ENCODE results near the gene IFT81. TPM values are rescaled to one million over a fixed set of nuclear protein-coding genes. Genes with fewer than 3 reads are reported as not detected.

The IFT81 gene
- total RNA-seq, 1 experiment from 2014 or later: 9.0 TPM

DNA sequence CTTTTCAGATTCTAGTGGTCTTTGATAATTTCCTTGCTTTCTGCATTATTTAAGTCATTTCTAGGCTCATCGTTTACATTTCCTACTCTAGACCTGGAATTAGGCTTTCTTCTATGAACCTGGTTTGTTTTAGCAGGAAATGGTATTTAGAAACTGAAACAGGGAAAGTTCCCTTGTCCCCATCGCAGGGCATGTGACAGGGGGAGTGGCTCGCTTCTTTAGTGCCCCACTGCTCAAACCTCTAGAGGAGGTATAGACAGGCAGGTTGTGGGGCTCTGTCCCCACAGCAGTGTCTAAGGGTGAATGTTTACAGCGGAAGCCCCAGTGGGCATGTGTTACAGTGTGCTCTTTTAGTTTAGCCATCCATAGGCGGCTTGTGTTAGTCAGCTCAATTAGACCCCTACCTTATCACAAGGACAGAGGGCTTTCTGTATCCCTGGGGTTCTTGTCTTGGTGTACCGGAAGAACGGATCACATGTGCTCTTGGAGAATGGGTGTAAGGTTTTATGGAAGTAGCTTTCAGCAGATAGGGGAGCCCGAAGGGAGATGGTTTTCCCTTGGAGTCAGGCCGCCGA lies 25.0 kb downstream of the IFT81 start (continued):
- TF ChIP-seq, protein P1, sequence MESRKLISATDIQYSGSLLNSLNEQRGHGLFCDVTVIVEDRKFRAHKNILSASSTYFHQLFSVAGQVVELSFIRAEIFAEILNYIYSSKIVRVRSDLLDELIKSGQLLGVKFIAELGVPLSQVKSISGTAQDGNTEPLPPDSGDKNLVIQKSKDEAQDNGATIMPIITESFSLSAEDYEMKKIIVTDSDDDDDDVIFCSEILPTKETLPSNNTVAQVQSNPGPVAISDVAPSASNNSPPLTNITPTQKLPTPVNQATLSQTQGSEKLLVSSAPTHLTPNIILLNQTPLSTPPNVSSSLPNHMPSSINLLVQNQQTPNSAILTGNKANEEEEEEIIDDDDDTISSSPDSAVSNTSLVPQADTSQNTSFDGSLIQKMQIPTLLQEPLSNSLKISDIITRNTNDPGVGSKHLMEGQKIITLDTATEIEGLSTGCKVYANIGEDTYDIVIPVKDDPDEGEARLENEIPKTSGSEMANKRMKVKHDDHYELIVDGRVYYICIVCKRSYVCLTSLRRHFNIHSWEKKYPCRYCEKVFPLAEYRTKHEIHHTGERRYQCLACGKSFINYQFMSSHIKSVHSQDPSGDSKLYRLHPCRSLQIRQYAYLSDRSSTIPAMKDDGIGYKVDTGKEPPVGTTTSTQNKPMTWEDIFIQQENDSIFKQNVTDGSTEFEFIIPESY (IDR thresholded peaks at IDR 0.05; ENCODE audit: extremely low read depth, insufficient replicate concordance, low read length): no peak
- TF ChIP-seq, protein P2, sequence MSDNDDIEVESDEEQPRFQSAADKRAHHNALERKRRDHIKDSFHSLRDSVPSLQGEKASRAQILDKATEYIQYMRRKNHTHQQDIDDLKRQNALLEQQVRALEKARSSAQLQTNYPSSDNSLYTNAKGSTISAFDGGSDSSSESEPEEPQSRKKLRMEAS (IDR thresholded peaks at IDR 0.05): no peak
- TF ChIP-seq SP1 (IDR thresholded peaks at IDR 0.05; ENCODE audit: low read depth) (no peak), ZFX (IDR thresholded peaks at IDR 0.05) (no peak), CEBPB (IDR thresholded peaks at IDR 0.05; ENCODE audit: low read depth) (no peak)
- TF ChIP-seq, protein P3, sequence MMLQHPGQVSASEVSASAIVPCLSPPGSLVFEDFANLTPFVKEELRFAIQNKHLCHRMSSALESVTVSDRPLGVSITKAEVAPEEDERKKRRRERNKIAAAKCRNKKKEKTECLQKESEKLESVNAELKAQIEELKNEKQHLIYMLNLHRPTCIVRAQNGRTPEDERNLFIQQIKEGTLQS (IDR thresholded peaks at IDR 0.05): no peak

DNA sequence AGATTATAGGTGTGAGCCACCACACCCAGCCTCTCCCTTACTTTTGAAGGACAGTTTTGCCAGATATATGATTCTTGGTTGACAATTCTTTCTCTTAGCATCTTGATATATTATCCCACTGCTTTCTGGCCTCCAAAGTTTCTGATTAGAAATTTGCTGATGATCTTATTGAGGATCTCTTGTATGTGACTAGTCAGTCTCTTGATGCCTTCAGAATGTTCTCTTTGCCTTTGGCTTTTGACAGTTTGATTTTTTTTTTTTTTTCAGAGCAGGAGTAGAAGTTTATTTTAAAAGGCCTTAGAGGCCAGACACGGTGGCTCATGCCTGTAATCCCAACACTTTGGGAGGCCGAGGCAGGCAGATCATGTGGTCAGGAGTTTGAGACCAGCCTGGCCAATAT lies 32.6 kb downstream of the IFT81 start:
- ATAC-seq (no peak), DNase-seq (ENCODE audit: low read depth, low spot score) (no peak)
- no peaks in the 10 kb centered on the region for H3K79me2 ChIP-seq (ENCODE audit: insufficient read depth, low read length)
- H3K4me3 ChIP-seq (replicated peaks in 1 of 2; ENCODE audit: low read depth in 1 of 2, low read length in 2 of 2): no peak overlapping the region
- H3K9me3 ChIP-seq (ENCODE audit: control insufficient read depth in 1 of 2, insufficient read depth in 1 of 2, low read depth in 1 of 2, low read length in 2 of 2): no peaks in the 10 kb centered on the region
- CTCF ChIA-PET: no interaction called here
- H3K27ac ChIP-seq (ENCODE audit: low read depth, low read length): no peak overlapping the region
- H3K9me2 ChIP-seq (ENCODE audit: insufficient read depth): no peaks in the 10 kb centered on the region
- POLR2A ChIA-PET: no interaction called here
- H3K36me3 ChIP-seq (ENCODE audit: control insufficient read depth in 1 of 2, insufficient read depth in 2 of 2, low read length in 2 of 2): peaks cover 3 to 8% of the 10 kb centered on the region in 2 experiments; a peak in 3 of 4 replicates
- BruUV-seq (replicated peaks): no TSS peak
- H3K4me1 ChIP-seq (ENCODE audit: control insufficient read depth in 1 of 2, insufficient read depth in 2 of 2, low read length in 2 of 2): no peaks in the 10 kb centered on the region
- no peak overlapping the region for H2AFZ ChIP-seq (ENCODE audit: low read depth, low read length, poor library complexity, severe bottlenecking)
- TF ChIP-seq EGR1 (IDR thresholded peaks at IDR 0.05; ENCODE audit: low read depth): no peak
- no peak for TF ChIP-seq CEBPB (IDR thresholded peaks at IDR 0.05; ENCODE audit: low read depth)
- TF ChIP-seq SIN3A (IDR thresholded peaks at IDR 0.05; ENCODE audit: low read depth): no peak
- no peak for TF ChIP-seq POLR2A (IDR thresholded peaks at IDR 0.05; ENCODE audit: borderline replicate concordance, extremely low read depth, insufficient read depth, insufficient read length)
- TF ChIP-seq EZH2 (IDR thresholded peaks at IDR 0.05): no peak
- TF ChIP-seq FOSL1 (IDR thresholded peaks at IDR 0.05; ENCODE audit: low read depth): no peak
- no peak for TF ChIP-seq YY1 (IDR thresholded peaks at IDR 0.05; ENCODE audit: extremely low read depth, insufficient replicate concordance, low read depth, low read length)
- TF ChIP-seq, protein P3 (IDR thresholded peaks at IDR 0.05): no peak
- no peak overlapping the region for H3K4me2 ChIP-seq (ENCODE audit: low read length)
- intact Hi-C loops (cut with micrococcal nuclease): no loop called here
- no peaks in the 10 kb centered on the region for H3K27me3 ChIP-seq (ENCODE audit: insufficient read depth, low read length)
- RAD21 ChIA-PET (ENCODE audit: low non-redundant PET in 1 of 2, low total read pairs in 2 of 2, uncharacterized antibody in 2 of 2, unreplicated experiment in 2 of 2): no interaction called here
- H3K9ac ChIP-seq (ENCODE audit: low read length): no peak overlapping the region
- no peaks in the 10 kb centered on the region for H4K20me1 ChIP-seq (ENCODE audit: insufficient read depth)

Measured in HCT116 (cell line).